Cardiac fibroblast (primary cell): ENCODE results near the gene DEDD2.

Source experiments
- DNase-seq, 2 donors: peaks; one replicate each; pipeline versions ENCODE4 v3.0.0 to v3.0.0-alpha.2; 2010; ENCODE audit warnings: low read depth in 2 of 2
- H3K4me3 ChIP-seq, 2 donors: replicated peaks in 1 of 2; 1 replicate in 1 of 2; 2 replicates in 1 of 2; pipeline ENCODE4 v1.5.1; 2011; ENCODE audit warnings: low read depth in 2 of 2, low read length in 2 of 2, mild to moderate bottlenecking in 2 of 2, moderate library complexity in 1 of 2
- CTCF ChIP-seq: IDR thresholded peaks from one replicate; pipeline ENCODE4 v1.5.1; 2011; ENCODE audit warnings: low read depth, mild to moderate bottlenecking, low read length, inconsistent platforms

DEDD2 gene

GRCh38 chr19:42239544-42240220 is 22.2 kb upstream of the DEDD2 start:
- no peak overlapping the region for H3K4me3 ChIP-seq
- no peak for DNase-seq
- no peak for TF ChIP-seq CTCF

DNA sequence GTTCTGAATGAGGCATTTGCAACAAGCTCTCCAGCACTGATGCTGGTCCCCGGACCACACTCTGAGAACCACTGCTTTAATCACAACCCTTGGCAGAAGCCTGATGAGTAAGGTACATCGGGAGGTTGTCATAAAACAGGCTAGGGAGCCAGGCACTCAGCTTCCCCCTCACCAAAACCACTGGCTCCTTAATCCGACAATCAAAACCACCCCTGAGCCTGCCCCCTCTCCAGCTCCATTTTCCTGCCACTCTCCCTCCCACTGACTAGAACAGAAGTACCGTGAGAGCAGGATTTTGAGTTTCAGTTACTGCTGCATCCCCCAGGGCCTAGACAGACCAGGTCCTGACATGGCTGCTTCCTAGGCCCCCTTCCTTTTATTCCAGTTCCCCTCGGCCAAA is 17.7 kb upstream of the DEDD2 start:
- TF ChIP-seq CTCF: no peak
- H3K4me3 ChIP-seq: no peak overlapping the region
- DNase-seq: no peak

- no peak for TF ChIP-seq CTCF
- DNase-seq: no peak
- no peak overlapping the region for H3K4me3 ChIP-seq
Observed at GRCh38 chr19:42234364-42234763, 16.9 kb upstream of the DEDD2 start.

DNA sequence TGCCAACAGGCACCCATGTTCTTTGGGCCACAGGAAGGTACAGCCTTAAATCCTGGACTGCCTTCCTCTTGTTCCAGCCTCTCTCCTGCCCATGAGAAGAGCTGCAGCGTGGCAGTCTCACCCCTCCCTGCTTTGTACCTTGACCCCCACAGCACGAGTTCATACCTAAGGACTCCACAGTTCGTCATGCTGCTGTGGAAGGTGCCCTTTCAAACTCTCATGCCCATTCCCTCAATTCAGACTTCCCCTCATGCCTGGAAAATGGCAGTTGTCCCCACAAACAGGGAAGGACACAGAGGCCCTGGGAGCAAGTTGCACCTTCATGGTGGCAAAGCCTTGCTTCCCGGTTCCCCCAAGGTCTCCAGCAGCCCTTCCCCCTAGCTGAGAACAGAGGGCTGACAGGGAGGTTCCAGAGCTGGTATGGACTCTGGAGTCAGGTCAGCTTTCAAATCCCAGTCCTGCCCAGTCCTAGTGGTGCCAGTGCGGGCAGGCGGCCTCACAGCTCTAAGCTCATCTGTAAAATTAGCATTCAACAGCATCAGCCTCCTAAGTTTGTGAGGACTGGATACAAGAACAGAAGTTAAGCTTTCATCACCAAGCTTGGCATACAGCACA is 16.3 kb upstream of the DEDD2 start:
- no peak overlapping the region for H3K4me3 ChIP-seq
- TF ChIP-seq CTCF: no peak
- no peak for DNase-seq

DNA sequence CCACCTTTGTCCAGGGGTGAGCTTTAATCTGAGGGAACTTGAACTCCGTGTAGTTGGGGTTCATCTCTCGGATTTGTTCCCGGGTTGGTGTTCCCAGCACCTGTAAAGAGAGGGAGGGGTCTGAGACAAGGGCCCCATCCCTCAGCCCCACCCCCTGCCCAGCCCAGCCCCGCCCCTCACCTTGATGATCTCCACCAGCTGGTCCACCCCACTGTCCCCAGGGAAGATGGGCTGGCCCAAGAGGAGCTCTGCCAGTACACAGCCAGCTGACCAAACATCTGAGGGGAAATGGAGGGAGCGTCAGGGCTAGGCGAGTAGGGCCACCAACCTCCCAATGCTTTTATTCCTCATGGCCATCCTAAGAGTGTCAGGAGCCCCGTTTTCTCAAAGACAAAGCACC is 15.6 kb upstream of the DEDD2 start:
- no peak for TF ChIP-seq CTCF
- no peak overlapping the region for H3K4me3 ChIP-seq
- no peak for DNase-seq

DNA sequence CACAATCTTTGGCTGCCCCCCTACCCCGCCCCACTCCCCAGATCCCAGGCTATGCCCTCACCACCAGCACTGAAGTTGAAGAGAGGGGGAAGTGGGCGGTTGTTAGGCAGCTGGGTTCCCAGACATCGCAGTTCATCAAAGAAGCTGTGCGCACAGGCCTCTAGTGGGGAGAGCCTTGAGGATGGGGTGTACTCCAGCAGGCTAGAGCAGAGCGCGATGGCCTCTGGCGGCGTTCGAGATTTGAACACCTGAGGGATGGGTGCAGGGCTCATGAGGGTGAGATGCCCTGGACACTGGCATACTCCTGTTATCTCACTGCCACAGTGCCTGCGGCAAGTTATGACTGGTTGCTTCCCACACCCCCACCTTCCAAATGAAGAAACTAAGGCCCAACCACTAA is 15.0 kb upstream of the DEDD2 start:
- H3K4me3 ChIP-seq: no peak overlapping the region
- TF ChIP-seq CTCF: no peak
- no peak for DNase-seq

- DNase-seq: no peak
- no peak overlapping the region for H3K4me3 ChIP-seq
- no peak for TF ChIP-seq CTCF
Observed at GRCh38 chr19:42230571-42230970, 13.1 kb upstream of the DEDD2 start.
